CD4-positive, CD25-positive, alpha-beta regulatory T cell (primary cell): Measurements from ENCODE around the gene GLTP. TPM values are rescaled to one million over a fixed set of nuclear protein-coding genes. Genes with fewer than 3 reads are reported as not detected.
A peak's percentile ranks its signal among the peaks of the same experiment; 100 is the strongest.
"Not testable (repeated sequence)": the region's sequence is repeated elsewhere in the genome, so short reads cannot be mapped to it uniquely, and the experiment has no call there.

ENCODE experiments used
- ATAC-seq, 2 donors: fragments of 150-1000 bp; cut with Tn5 transposase; one replicate each; pipeline ENCODE4 v1.10.0; 2021; ENCODE audit warnings: low read depth in 2 of 2, moderate number of reproducible peaks in 2 of 2, moderate library complexity in 1 of 2
- DNase-seq, 3 donors: peaks; one replicate each; pipeline versions ENCODE4 v3.0.0 to v3.0.0-alpha.2; 2012 to 2022; ENCODE audit warnings: mixed read lengths in 1 of 3
- H3K27ac ChIP-seq: one replicate; pipeline ENCODE4 v1.7.0; 2013; ENCODE audit warnings: mild to moderate bottlenecking, low read length; ENCODE audit not compliant: insufficient read depth, poor library complexity, severe bottlenecking
- H3K27me3 ChIP-seq: one replicate; pipeline ENCODE4 v1.7.0; 2013; ENCODE audit warnings: low read length; ENCODE audit not compliant: control insufficient read depth, insufficient read depth
- H3K36me3 ChIP-seq: one replicate; pipeline ENCODE4 v1.7.0; 2013; ENCODE audit warnings: mild to moderate bottlenecking, low read length, moderate library complexity; ENCODE audit not compliant: control insufficient read depth, insufficient read depth
- H3K4me1 ChIP-seq: 2 replicates; pipeline ENCODE4 v1.7.0; 2013; ENCODE audit warnings: mild to moderate bottlenecking, low read length; ENCODE audit not compliant: insufficient read depth, control insufficient read depth, poor library complexity, severe bottlenecking
- H3K4me3 ChIP-seq: one replicate; pipeline ENCODE4 v1.7.0; 2013; ENCODE audit warnings: low read depth, mild to moderate bottlenecking, low read length, moderate library complexity
- H3K9me3 ChIP-seq, 2 experiments: 1 replicate in 1 of 2; 2 replicates in 1 of 2; pipeline ENCODE4 v1.7.0; 2013; ENCODE audit warnings: low read length in 2 of 2, mild to moderate bottlenecking in 1 of 2, moderate library complexity in 1 of 2; ENCODE audit not compliant: control insufficient read depth in 2 of 2
- H3K27ac Mint-ChIP-seq, 3 donors: one replicate each; pipeline ENCODE4 v1.8.0; 2020 to 2022; ENCODE audit warnings: mild to moderate bottlenecking in 3 of 3, mixed read lengths in 3 of 3, moderate library complexity in 2 of 3
- H3K27me3 Mint-ChIP-seq: one replicate; pipeline ENCODE4 v1.8.0; 2022; ENCODE audit warnings: mild to moderate bottlenecking, mixed read lengths
- H3K36me3 Mint-ChIP-seq: one replicate; pipeline ENCODE4 v1.8.0; 2020; ENCODE audit warnings: mixed read lengths
- H3K4me1 Mint-ChIP-seq, 4 donors: one replicate each; pipeline ENCODE4 v1.8.0; 2020 to 2022; ENCODE audit warnings: mixed read lengths in 4 of 4, mild to moderate bottlenecking in 1 of 4
- H3K4me3 Mint-ChIP-seq, 4 donors: one replicate each; pipeline ENCODE4 v1.8.0; 2020 to 2022; ENCODE audit warnings: mild to moderate bottlenecking in 4 of 4, mixed read lengths in 4 of 4, moderate library complexity in 3 of 4
- H3K9me3 Mint-ChIP-seq, 7 donors: one replicate each; pipeline ENCODE4 v1.8.0; 2020 to 2022; ENCODE audit warnings: mixed read lengths in 7 of 7, mild to moderate bottlenecking in 3 of 7, moderate library complexity in 2 of 7
- polyA plus RNA-seq, 4 donors: library from polyadenylated mRNA; unstranded; fragments of 300-500 nt; fragmentation: Illumina TruSeq; gene quantifications; one replicate each; pipeline ENCODE4 v1.2.3, GENCODE V29; 2021
- total RNA-seq: library from RNA; stranded (reverse); gene quantifications from one replicate; pipeline ENCODE4 v1.2.3, GENCODE V29; 2022

Gene GLTP, protein sequence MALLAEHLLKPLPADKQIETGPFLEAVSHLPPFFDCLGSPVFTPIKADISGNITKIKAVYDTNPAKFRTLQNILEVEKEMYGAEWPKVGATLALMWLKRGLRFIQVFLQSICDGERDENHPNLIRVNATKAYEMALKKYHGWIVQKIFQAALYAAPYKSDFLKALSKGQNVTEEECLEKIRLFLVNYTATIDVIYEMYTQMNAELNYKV
- total RNA-seq (31.1 TPM), polyA plus RNA-seq (10 to 100 TPM; 36.1 to 48.9 (median 38.4) TPM)

DNA sequence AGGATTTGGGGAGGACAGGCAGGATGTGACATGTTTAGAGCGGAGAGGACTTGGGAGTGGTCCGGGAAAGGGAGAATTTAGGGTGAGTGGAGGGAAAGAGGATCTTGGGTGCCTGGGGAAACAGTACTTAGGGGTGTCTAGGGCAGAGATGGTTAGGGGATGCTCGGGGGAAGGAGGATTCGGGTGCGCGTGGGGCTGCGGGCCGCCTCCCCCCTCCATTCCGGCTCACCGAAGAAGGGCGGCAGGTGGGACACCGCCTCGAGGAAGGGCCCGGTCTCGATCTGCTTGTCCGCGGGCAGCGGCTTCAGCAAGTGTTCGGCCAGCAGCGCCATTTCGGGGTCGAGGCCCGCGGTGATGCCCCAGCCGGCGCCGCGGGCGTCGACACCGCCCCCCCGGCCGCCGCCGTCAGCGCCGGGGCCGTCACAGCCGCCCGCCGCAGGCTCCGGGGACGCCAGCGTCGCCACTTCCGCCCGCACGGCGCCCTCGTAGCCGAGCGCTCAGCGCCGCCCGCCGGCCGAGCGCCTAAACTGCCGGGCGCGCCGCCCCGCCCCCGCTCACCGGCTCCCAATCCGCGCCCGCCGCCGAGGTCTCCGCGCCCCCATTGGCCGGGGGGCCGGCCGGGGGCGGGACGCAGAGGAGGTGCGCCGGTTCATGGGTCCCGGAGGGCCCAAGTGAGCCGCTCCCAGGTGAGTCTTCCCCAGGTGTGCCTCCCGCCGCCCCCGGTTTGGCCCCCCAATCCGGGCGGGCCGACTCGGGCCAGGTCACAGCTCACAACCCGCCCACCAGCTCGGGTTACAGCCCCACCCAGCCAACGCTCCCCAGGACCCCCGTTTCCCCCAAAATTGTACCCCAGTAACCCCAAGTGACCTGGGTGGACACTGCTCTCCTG lies at the start of gene GLTP:
Gene GLTP (minus strand): TSS at position 499 of the 889 bp plus-strand sequence. CDS start 167 bp downstream, at position 332.
- peaks cover 5% of the 10 kb centered on the region for H3K36me3 Mint-ChIP-seq
- peaks cover 4% of the 10 kb centered on the region for H3K27me3 Mint-ChIP-seq
- peak within 1 kb of the TSS; percentile 93 to 97 (median 96) for H3K4me3 Mint-ChIP-seq
- no peaks in the 10 kb centered on the region for H3K9me3 ChIP-seq
- no peaks in the 10 kb centered on the region for H3K36me3 ChIP-seq
- peak within 1 kb of the TSS; percentile 94 for H3K4me3 ChIP-seq
- peak within 1 kb of the TSS; percentile 75 for H3K27ac ChIP-seq
- peaks cover 11 to 55% (median 34%) of the 10 kb centered on the region in 4 donors for H3K4me1 Mint-ChIP-seq
- peak; percentile 85 to 92 (median 92) for DNase-seq
- peaks cover 27% of the 10 kb centered on the region for H3K4me1 ChIP-seq
- ATAC-seq = peak; percentile 96 to 98
- peak within 1 kb of the TSS; percentile 88 to 98 (median 97) for H3K27ac Mint-ChIP-seq
- peaks cover 0 to 1% (median 0%) of the 10 kb centered on the region in 7 donors for H3K9me3 Mint-ChIP-seq
- no peaks in the 10 kb centered on the region for H3K27me3 ChIP-seq

DNA sequence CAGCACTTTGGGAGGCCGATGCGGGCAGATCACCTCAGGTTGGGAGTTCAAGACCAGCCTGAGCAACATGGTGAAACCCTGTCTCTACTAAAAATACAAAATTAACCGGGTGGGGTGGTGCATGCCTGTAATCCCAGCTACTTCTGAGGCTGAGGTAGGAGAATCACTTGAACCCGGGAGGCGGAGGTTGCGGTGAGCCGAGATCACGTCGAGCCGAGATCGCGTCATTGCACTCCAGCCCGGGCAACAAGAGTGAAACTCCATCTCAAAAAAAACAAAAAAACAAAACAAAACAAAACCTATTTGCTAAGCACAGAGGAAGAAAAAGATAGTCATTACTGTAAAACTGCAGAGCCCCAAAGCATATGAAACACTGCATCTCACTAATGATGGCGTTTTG lies 49.0 kb upstream of the GLTP start:
- H3K9me3 ChIP-seq, DNase-seq, H3K4me1 ChIP-seq, H3K27ac ChIP-seq, H3K9me3 Mint-ChIP-seq, H3K4me3 Mint-ChIP-seq, H3K4me1 Mint-ChIP-seq, ATAC-seq, H3K27me3 Mint-ChIP-seq, H3K4me3 ChIP-seq, H3K27me3 ChIP-seq: not testable (repeated sequence)
- peaks cover 41% of the 10 kb centered on the region for H3K36me3 ChIP-seq
- H3K36me3 Mint-ChIP-seq = peaks cover 34% of the 10 kb centered on the region
- H3K27ac Mint-ChIP-seq = peak overlapping the region in 1 of 3 donors; percentile 1

DNA sequence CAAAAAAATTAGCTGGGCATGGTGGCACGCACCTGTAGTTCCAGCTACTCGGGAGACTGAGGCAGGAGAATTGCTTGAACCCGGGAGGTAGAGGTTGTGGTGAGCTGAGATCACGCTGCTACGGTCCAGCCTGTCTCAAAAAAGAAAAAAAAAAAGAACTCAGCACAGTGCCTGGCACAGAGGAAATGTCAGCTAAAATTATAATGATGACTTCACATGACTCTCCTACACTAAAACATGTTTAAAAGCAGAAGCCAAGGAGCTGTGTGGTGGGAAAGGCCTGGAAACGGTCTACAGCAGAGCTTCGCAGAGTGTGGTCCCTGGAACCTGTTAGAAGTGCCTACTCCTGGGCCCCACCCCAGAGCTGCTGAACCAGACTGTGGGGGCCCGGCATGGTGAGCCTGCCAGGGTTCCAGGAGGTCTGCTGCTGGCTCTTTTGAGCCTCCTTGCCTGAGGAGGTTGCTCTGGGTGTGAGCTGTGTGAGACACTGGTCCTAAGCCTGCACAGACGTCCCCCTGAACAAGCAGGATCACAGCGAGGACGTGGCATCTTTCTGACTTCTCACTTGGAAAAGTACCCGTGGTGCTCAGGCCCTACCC lies 47.8 kb upstream of the GLTP start:
- H3K27me3 Mint-ChIP-seq = no peaks in the 10 kb centered on the region
- H3K4me1 ChIP-seq = no peaks in the 10 kb centered on the region
- peaks cover 3 to 5% (median 5%) of the 10 kb centered on the region in 4 donors for H3K4me1 Mint-ChIP-seq
- H3K9me3 Mint-ChIP-seq = no peaks in the 10 kb centered on the region
- no peaks in the 10 kb centered on the region for H3K9me3 ChIP-seq
- no peak for DNase-seq
- H3K4me3 Mint-ChIP-seq = no peak overlapping the region
- H3K27ac Mint-ChIP-seq = peak overlapping the region in 1 of 3 donors; percentile 81
- H3K27ac ChIP-seq = no peak overlapping the region
- H3K36me3 Mint-ChIP-seq = peaks cover 28% of the 10 kb centered on the region
- no peak for ATAC-seq
- peaks cover 30% of the 10 kb centered on the region for H3K36me3 ChIP-seq
- H3K4me3 ChIP-seq = no peak overlapping the region
- H3K27me3 ChIP-seq = no peaks in the 10 kb centered on the region

DNA sequence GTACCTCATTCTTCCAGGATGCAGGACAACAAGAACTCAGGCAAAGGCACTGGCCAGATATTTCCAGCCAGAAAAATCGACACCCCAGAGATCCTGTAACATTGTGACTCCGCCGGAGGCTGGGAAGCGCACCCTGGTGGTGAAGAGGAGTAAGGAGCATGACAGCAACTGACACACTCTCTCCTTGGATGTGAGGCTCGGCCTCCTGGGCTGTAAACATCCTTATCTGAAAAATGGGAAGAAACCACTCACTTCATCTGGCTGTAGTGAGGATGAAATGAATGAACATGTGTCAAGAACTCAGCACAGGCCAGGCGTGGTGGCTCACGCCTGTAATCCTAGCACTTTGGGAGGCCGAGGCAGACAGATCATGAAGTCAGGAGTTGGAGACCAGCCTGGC lies 47.3 kb upstream of the GLTP start:
- Histone ChIP-seq H3K4me1 (no peaks in the 10 kb centered on the region), H3K27me3 (no peaks in the 10 kb centered on the region), H3K27ac (no peak overlapping the region), H3K9me3 (no peaks in the 10 kb centered on the region), H3K4me3 (no peak overlapping the region), H3K36me3 (peaks cover 25% of the 10 kb centered on the region)
- Mint-ChIP-seq H3K4me3 (no peak overlapping the region), H3K9me3 (no peaks in the 10 kb centered on the region), H3K36me3 (peaks cover 23% of the 10 kb centered on the region), H3K27ac (peak overlapping the region in 2 of 3 donors; percentile 79 to 81), H3K4me1 (peaks cover 3 to 5% (median 5%) of the 10 kb centered on the region in 4 donors), H3K27me3 (no peaks in the 10 kb centered on the region)
- ATAC-seq = peak; percentile 43 to 54
- peak; percentile 13 to 51 (median 44) for DNase-seq

DNA sequence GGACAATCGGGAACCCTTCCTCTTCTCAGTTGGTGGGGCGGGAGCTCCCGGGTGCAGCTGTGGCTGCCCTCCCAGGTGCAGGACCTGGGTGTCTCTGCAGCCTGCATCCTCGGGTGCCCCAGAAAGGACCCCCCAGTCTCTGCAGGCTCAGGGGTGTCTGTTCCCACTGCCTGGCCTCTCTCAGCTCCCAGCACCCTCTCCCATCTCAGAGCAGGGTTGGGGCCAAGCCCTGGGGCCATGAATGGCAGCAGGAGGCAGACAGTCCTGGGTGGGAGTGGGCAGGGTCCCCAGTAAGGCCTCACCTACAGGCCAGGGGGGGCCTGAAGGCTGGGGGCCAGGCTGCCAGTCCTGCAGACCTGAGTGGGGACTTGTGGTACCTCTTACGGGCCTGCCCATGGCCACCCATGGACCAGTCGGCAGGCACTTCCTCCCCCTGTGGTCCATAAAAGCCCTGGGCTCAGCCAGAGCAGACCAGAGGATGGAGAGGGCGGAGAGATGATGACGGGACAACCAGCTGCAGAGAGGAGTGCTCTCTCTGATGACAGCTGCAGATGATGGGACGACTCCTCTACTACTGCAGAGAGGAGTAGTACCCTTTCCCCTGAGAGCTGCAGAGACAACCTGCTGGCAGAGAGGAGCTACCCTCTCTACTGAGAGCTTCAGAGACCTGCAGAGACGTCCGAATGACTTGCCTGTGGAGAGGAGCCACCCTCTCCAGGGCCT lies 46.3 kb upstream of the GLTP start:
- H3K36me3 Mint-ChIP-seq = peaks cover 16% of the 10 kb centered on the region
- H3K27me3 Mint-ChIP-seq = no peaks in the 10 kb centered on the region
- no peak overlapping the region for H3K4me3 Mint-ChIP-seq
- H3K36me3 ChIP-seq = peaks cover 15% of the 10 kb centered on the region
- no peaks in the 10 kb centered on the region for H3K9me3 Mint-ChIP-seq
- peaks cover 3 to 5% (median 5%) of the 10 kb centered on the region in 4 donors for H3K4me1 Mint-ChIP-seq
- H3K27ac ChIP-seq = no peak overlapping the region
- H3K27ac Mint-ChIP-seq = no peak overlapping the region
- DNase-seq (no peak), ATAC-seq (no peak)
- no peaks in the 10 kb centered on the region for H3K9me3 ChIP-seq
- H3K4me3 ChIP-seq = no peak overlapping the region
- H3K27me3 ChIP-seq = no peaks in the 10 kb centered on the region
- H3K4me1 ChIP-seq = no peaks in the 10 kb centered on the region

DNA sequence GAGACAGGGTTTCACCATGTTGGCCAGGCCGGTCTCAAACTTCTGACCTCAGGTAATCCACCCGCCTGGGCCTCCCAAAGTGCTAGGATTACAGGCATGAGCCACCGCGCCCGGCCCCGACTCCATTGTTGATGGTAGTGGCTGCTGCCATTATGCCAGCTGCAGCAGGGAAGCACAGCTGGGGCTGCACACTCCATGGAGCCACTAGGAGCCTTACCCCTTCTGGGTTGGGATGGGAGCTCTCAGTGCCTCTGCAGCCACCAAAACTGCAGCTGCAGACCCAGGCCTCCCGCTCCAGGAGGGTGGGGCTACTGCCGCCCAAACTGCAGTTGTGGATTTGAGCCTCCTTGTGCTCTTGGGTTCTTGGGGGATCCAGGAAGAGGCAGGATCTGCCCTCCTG lies 45.7 kb upstream of the GLTP start:
- H3K27ac Mint-ChIP-seq = no peak overlapping the region
- H3K4me3 Mint-ChIP-seq = no peak overlapping the region
- H3K4me3 ChIP-seq = no peak overlapping the region
- H3K27me3 ChIP-seq = no peaks in the 10 kb centered on the region
- peaks cover 3 to 7% (median 5%) of the 10 kb centered on the region in 4 donors for H3K4me1 Mint-ChIP-seq
- H3K27me3 Mint-ChIP-seq = no peaks in the 10 kb centered on the region
- peaks cover 14% of the 10 kb centered on the region for H3K36me3 Mint-ChIP-seq
- peaks cover 13% of the 10 kb centered on the region for H3K36me3 ChIP-seq
- ATAC-seq (no peak), DNase-seq (no peak)
- no peaks in the 10 kb centered on the region for H3K9me3 Mint-ChIP-seq
- no peaks in the 10 kb centered on the region for H3K9me3 ChIP-seq
- no peak overlapping the region for H3K27ac ChIP-seq
- no peaks in the 10 kb centered on the region for H3K4me1 ChIP-seq

DNA sequence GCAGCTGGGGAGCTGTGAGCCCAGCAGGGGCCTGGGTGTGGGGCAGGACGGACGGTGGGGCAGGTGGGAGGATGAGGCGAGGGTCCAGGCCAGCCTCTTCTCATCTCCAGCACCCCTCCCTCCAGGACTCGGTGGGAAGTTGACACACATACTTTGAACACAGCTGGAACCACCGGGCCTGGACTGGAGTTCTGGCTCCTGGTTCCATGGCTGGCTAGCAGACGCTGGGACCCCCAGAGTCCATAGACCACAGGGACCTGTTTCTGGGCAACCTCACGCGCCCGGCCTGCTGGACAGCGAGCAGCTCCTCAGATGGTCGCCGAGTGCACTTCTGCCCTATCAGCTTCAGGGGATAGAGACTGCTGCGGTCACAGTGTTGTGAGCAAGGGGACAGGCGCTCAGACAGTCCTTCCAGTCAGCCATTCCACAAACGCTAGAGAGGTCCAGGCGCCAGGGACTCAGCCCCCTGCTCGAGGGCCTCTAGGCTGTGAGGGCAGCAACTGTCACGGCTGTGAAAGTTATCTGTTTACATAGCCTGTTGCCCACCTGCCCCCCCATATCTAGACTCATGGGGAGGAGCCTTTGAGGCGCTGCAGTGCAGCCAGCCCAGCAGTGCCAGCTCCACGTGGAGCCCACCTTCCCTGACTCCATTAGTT lies 45.0 kb upstream of the GLTP start:
- H3K4me3 Mint-ChIP-seq = no peak overlapping the region
- H3K36me3 Mint-ChIP-seq = peaks cover 20% of the 10 kb centered on the region
- DNase-seq (no peak), ATAC-seq (no peak)
- Histone ChIP-seq H3K27ac (no peak overlapping the region), H3K4me1 (no peaks in the 10 kb centered on the region), H3K9me3 (no peaks in the 10 kb centered on the region), H3K36me3 (peaks cover 12% of the 10 kb centered on the region), H3K4me3 (no peak overlapping the region), H3K27me3 (no peaks in the 10 kb centered on the region)
- peaks cover 3 to 10% (median 5%) of the 10 kb centered on the region in 4 donors for H3K4me1 Mint-ChIP-seq
- H3K27ac Mint-ChIP-seq = peak overlapping the region in 1 of 3 donors; percentile 83
- no peaks in the 10 kb centered on the region for H3K27me3 Mint-ChIP-seq
- no peaks in the 10 kb centered on the region for H3K9me3 Mint-ChIP-seq
